ENCODE results near the gene ANKRD39. TPM values are rescaled to one million over a fixed set of nuclear protein-coding genes. Genes with fewer than 3 reads are reported as not detected.

ANKRD39 gene
- total RNA-seq, 4 donors from 2014 or later: 6.7 to 12.3 (median 8.4) TPM

- TF ChIP-seq, protein P1, sequence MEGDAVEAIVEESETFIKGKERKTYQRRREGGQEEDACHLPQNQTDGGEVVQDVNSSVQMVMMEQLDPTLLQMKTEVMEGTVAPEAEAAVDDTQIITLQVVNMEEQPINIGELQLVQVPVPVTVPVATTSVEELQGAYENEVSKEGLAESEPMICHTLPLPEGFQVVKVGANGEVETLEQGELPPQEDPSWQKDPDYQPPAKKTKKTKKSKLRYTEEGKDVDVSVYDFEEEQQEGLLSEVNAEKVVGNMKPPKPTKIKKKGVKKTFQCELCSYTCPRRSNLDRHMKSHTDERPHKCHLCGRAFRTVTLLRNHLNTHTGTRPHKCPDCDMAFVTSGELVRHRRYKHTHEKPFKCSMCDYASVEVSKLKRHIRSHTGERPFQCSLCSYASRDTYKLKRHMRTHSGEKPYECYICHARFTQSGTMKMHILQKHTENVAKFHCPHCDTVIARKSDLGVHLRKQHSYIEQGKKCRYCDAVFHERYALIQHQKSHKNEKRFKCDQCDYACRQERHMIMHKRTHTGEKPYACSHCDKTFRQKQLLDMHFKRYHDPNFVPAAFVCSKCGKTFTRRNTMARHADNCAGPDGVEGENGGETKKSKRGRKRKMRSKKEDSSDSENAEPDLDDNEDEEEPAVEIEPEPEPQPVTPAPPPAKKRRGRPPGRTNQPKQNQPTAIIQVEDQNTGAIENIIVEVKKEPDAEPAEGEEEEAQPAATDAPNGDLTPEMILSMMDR (IDR thresholded peaks at IDR 0.05; ENCODE audit: low read depth): no peak
Observed at GRCh38 chr2:96856776-96857666, 795 bp downstream of the ANKRD39 start.

DNA sequence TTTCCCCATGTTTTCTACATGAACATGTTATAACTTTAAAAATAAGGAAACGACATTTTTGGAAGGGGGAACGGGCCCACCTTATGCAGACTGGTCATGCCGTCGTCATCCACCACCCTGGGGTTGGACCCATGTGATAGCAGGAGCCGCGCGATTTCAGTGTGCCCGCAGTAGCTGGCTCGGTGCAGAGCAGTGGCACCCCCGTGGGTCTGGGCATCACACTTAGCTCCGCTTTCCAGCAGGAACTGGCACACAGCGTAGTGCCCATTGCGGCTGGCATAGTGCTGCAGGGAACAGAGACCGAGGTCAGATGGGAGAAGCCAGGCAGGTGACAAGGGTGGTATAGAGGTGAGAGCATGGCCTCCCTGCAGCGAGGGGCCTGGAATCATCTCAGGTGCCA, 4.5 kb downstream of the ANKRD39 start:
- TF ChIP-seq, protein P1 (IDR thresholded peaks at IDR 0.05; ENCODE audit: low read depth): no peak

DNA sequence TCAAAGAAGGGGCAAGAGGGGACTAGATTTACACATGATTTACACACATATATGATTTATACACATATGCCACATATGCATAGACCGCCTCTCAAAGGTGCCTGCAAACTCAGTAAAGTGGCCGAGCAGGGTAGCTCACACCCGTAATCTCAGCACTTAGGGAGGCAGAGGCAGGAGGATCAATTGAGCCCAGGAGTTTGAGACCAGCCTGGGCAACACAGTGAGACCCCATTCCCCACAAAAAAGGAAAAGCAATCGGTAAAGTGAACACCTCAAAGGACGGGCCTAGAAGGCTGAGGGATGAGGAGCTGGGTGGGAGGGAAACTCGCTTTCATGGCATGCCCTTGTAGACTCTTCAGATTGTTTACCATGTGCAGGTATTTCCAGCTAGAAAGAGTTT, 5.1 kb downstream of the ANKRD39 start:
- TF ChIP-seq, protein P1 (IDR thresholded peaks at IDR 0.05; ENCODE audit: low read depth): no peak

DNA sequence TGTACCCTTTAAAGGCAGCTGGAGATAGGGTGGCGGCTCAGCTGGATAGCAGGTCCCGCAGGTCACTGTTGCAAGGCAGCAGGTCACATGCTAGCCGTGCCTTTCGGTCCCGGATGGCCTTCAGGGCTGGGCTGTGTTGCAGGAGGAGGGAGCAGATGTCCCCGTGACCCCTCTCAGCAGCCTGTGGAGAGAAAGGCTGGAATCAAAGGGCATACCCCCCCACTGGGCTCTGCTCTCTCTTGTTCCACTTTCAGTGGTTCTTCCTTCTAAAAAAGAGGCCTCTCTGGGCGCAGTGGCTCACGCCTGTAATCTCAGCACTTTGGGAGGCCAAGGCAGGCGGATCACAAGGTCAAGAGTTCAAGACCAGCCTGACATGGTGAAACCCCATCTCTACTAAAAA, 9.6 kb downstream of the ANKRD39 start:
- TF ChIP-seq, protein P1 (IDR thresholded peaks at IDR 0.05; ENCODE audit: low read depth): no peak

DNA sequence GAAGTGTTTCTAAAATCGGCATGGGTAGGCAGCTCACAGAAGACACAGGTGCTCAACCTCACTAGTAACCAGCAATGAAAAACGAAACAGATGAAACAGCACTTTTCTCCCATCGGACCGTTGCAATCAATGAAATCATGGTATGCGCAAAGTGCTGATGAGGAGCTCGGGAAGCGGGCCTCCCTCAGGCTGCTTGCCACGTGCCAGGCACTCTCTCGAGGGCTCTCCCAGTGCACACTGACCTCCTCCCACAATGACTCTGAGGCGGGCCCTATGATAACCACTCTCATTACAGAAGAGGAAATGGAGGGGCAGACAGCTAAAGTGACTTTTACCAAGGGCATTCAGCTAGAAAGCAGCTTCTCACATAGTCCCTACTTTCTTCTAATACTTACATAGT, 10.2 kb downstream of the ANKRD39 start:
- TF ChIP-seq, protein P1 (IDR thresholded peaks at IDR 0.05; ENCODE audit: low read depth): no peak

- TF ChIP-seq, protein P1 (IDR thresholded peaks at IDR 0.05; ENCODE audit: low read depth): no peak
Observed at GRCh38 chr2:96846825-96847224, 11.0 kb downstream of the ANKRD39 start.

GRCh38 chr2:96844405-96844808, 13.4 kb downstream of the ANKRD39 start:
- TF ChIP-seq, protein P1 (IDR thresholded peaks at IDR 0.05; ENCODE audit: low read depth): no peak
